GM12891 (cell line): ENCODE data around the gene ARRB1.

Experiments
- DNase-seq: peaks from one replicate; pipeline ENCODE4 v3.0.0; 2011; ENCODE audit warnings: low spot score; ENCODE audit not compliant: insufficient read length
- FAIRE-seq: peaks from 2 replicates; lab custom pipeline; 2011; peaks lifted over from hg19 to GRCh38; lab: Jason Lieb, UNC
- PAX5 ChIP-seq: IDR thresholded peaks from 2 replicates; pipeline ENCODE4 v1.6.1; 2011; ENCODE audit warnings: low read length, moderate library complexity, mild to moderate bottlenecking; ENCODE audit not compliant: insufficient read depth, severe bottlenecking
- POLR2A ChIP-seq: IDR thresholded peaks from 2 replicates; pipeline ENCODE4 v1.6.1; 2011; ENCODE audit warnings: low read depth, low read length, control low read depth
- POLR2AphosphoS5 ChIP-seq: IDR thresholded peaks from 2 replicates; pipeline ENCODE4 v1.6.1; 2011; ENCODE audit warnings: low read depth, low read length, control low read depth
- POU2F2 ChIP-seq: IDR thresholded peaks from 2 replicates; pipeline ENCODE4 v1.6.1; 2011; ENCODE audit warnings: low read depth, mild to moderate bottlenecking, control low read depth, low read length, moderate library complexity
- SPI1 ChIP-seq: IDR thresholded peaks from 2 replicates; pipeline ENCODE4 v1.6.1; 2011; ENCODE audit warnings: low read depth, low read length, control low read depth
- TAF1 ChIP-seq: IDR thresholded peaks from 2 replicates; pipeline ENCODE4 v1.6.1; 2011; ENCODE audit warnings: low read depth, low read length, control low read depth

Gene ARRB1

GRCh38 chr11:75271730-75272129 is 79.7 kb downstream of the ARRB1 start:
- DNase-seq (no peak), FAIRE-seq (no peak)
- TF ChIP-seq POLR2A (no peak), SPI1 (no peak), POLR2AphosphoS5 (no peak), PAX5 (no peak), TAF1 (no peak), POU2F2 (no peak)

GRCh38 chr11:75270896-75271418 is 80.5 kb downstream of the ARRB1 start:
- FAIRE-seq = peak; percentile 58
- TF ChIP-seq SPI1 (no peak), POLR2AphosphoS5 (no peak), POU2F2 (no peak), POLR2A (no peak), TAF1 (no peak), PAX5 (no peak)
- DNase-seq = no peak

GRCh38 chr11:75269896-75270295 is 81.6 kb downstream of the ARRB1 start:
- no peak for TF ChIP-seq TAF1
- no peak for TF ChIP-seq SPI1
- no peak for TF ChIP-seq POLR2AphosphoS5
- no peak for TF ChIP-seq PAX5
- TF ChIP-seq POLR2A = no peak
- no peak for TF ChIP-seq POU2F2
- DNase-seq (no peak), FAIRE-seq (no peak)

GRCh38 chr11:75269367-75269660 is 82.1 kb downstream of the ARRB1 start:
- DNase-seq (no peak), FAIRE-seq (no peak)
- no peak for TF ChIP-seq TAF1
- TF ChIP-seq PAX5 = no peak
- TF ChIP-seq SPI1 = no peak
- no peak for TF ChIP-seq POLR2AphosphoS5
- TF ChIP-seq POU2F2 = no peak
- no peak for TF ChIP-seq POLR2A

GRCh38 chr11:75268626-75269366 is 82.7 kb downstream of the ARRB1 start:
- no peak for FAIRE-seq
- DNase-seq = no peak
- TF ChIP-seq TAF1 (no peak), PAX5 (no peak), POLR2AphosphoS5 (no peak), POU2F2 (no peak), POLR2A (no peak), SPI1 (no peak)

GRCh38 chr11:75267171-75267970 is 84.1 kb downstream of the ARRB1 start:
- TF ChIP-seq POLR2AphosphoS5 = no peak
- no peak for TF ChIP-seq POU2F2
- DNase-seq (no peak), FAIRE-seq (no peak)

- TF ChIP-seq POU2F2 (no peak), POLR2A (no peak), POLR2AphosphoS5 (no peak), PAX5 (no peak), SPI1 (no peak), TAF1 (no peak)
- FAIRE-seq (no peak), DNase-seq (no peak)
Observed at GRCh38 chr11:75265851-75266531, 85.5 kb downstream of the ARRB1 start.

- DNase-seq (no peak), FAIRE-seq (no peak)
- TF ChIP-seq POU2F2 (no peak), POLR2A (no peak), PAX5 (no peak), SPI1 (no peak)
Observed at GRCh38 chr11:75264971-75265370, 86.5 kb downstream of the ARRB1 start.

GRCh38 chr11:75264356-75264755 is 87.1 kb downstream of the ARRB1 start:
- no peak for FAIRE-seq
- no peak for DNase-seq
- no peak for TF ChIP-seq PAX5
- no peak for TF ChIP-seq POLR2AphosphoS5
- no peak for TF ChIP-seq POLR2A
- no peak for TF ChIP-seq TAF1
- TF ChIP-seq POU2F2 = no peak
- no peak for TF ChIP-seq SPI1

GRCh38 chr11:75263944-75264349 is 87.5 kb downstream of the ARRB1 start:
- no peak for FAIRE-seq
- TF ChIP-seq TAF1 (no peak), PAX5 (no peak), SPI1 (no peak), POU2F2 (no peak), POLR2AphosphoS5 (no peak)
- DNase-seq = no peak
